CD14-positive monocyte (primary cell): Measurements from ENCODE around the gene CDK16. TPM values are rescaled to one million over a fixed set of nuclear protein-coding genes. Genes with fewer than 3 reads are reported as not detected.

Experiments used
- DNase-seq, 3 donors: peaks; one replicate each; pipeline ENCODE4 v3.0.0-alpha.2; 2011 to 2022
- H2AFZ ChIP-seq: 2 replicates; pipeline ENCODE4 v1.6.0; 2012; ENCODE audit warnings: mild to moderate bottlenecking, low read depth, low read length, inconsistent platforms; ENCODE audit not compliant: insufficient read depth, poor library complexity, severe bottlenecking
- H3K27ac ChIP-seq, 2 donors: 1 replicate in 1 of 2; 2 replicates in 1 of 2; pipeline ENCODE4 v1.5.1; 2012 to 2013; ENCODE audit warnings: low read length in 2 of 2, control low read depth in 1 of 2, inconsistent platforms in 1 of 2, low read depth in 1 of 2, mild to moderate bottlenecking in 1 of 2
- H3K27me3 ChIP-seq, 2 donors: one replicate each; pipeline versions ENCODE4 v1.6.0 to v1.6.1; 2011 to 2013; ENCODE audit warnings: low read length in 2 of 2; ENCODE audit not compliant: control insufficient read depth in 2 of 2, insufficient read depth in 2 of 2
- H3K36me3 ChIP-seq, 2 donors: replicated peaks in 1 of 2; 1 replicate in 1 of 2; 2 replicates in 1 of 2; pipeline versions ENCODE4 v1.5.1 to v1.6.1; 2012 to 2013; ENCODE audit warnings: low read length in 2 of 2, control low read depth in 1 of 2, inconsistent platforms in 1 of 2, mild to moderate bottlenecking in 1 of 2; ENCODE audit not compliant: insufficient read depth in 2 of 2, control insufficient read depth in 1 of 2
- H3K4me1 ChIP-seq, 2 donors: 1 replicate in 1 of 2; 2 replicates in 1 of 2; pipeline versions ENCODE4 v1.5.1 to v1.6.1; 2012 to 2013; ENCODE audit warnings: low read length in 2 of 2, control low read depth in 1 of 2, inconsistent platforms in 1 of 2, mild to moderate bottlenecking in 1 of 2, moderate library complexity in 1 of 2; ENCODE audit not compliant: insufficient read depth in 2 of 2, control insufficient read depth in 1 of 2
- H3K4me2 ChIP-seq: replicated peaks from 2 replicates; pipeline ENCODE3; 2012; ENCODE audit warnings: low read length, moderate library complexity, mild to moderate bottlenecking; ENCODE audit not compliant: poor library complexity, severe bottlenecking; ENCODE audit errors: extremely low read depth
- H3K4me3 ChIP-seq, 3 experiments: fragments of 200-600 bp in 1 of 3; sonication (generic) in 1 of 3; replicated peaks in 1 of 3; 1 replicate in 2 of 3; 2 replicates in 1 of 3; pipeline ENCODE4 v1.5.1; 2011 to 2013; ENCODE audit warnings: low read length in 3 of 3, mild to moderate bottlenecking in 3 of 3, control low read depth in 2 of 3, low read depth in 2 of 3, inconsistent platforms in 1 of 3, moderate library complexity in 1 of 3
- H3K79me2 ChIP-seq: 2 replicates; pipeline ENCODE4 v1.6.0; 2012; ENCODE audit warnings: mild to moderate bottlenecking, control low read depth, inconsistent platforms, low read length, moderate library complexity; ENCODE audit not compliant: insufficient read depth
- H3K9ac ChIP-seq: 2 replicates; pipeline ENCODE4 v1.6.0; 2017; ENCODE audit warnings: low read length, mild to moderate bottlenecking; ENCODE audit not compliant: insufficient read depth, poor library complexity, severe bottlenecking
- H3K9me3 ChIP-seq, 2 donors: replicated peaks in 1 of 2; 1 replicate in 1 of 2; 2 replicates in 1 of 2; pipeline versions ENCODE4 v1.5.1 to v1.6.1; 2012 to 2013; ENCODE audit warnings: low read length in 2 of 2, control low read depth in 1 of 2; ENCODE audit not compliant: control insufficient read depth in 1 of 2, insufficient read depth in 1 of 2
- H4K20me1 ChIP-seq: 2 replicates; pipeline ENCODE4 v1.6.0; 2012; ENCODE audit warnings: mild to moderate bottlenecking, low read length, control low read depth, moderate library complexity; ENCODE audit not compliant: insufficient read depth
- H3K27ac Mint-ChIP-seq, 7 donors: one replicate each; pipeline ENCODE4 v1.8.0; 2020; ENCODE audit warnings: mild to moderate bottlenecking in 7 of 7, mixed read lengths in 7 of 7, moderate library complexity in 6 of 7, inconsistent platforms in 2 of 7
- H3K27me3 Mint-ChIP-seq, 3 donors: one replicate each; pipeline ENCODE4 v1.8.0; 2021 to 2022; ENCODE audit warnings: low read depth in 3 of 3, mild to moderate bottlenecking in 3 of 3, mixed read lengths in 3 of 3, moderate library complexity in 3 of 3, inconsistent platforms in 1 of 3
- H3K36me3 Mint-ChIP-seq, 2 donors: one replicate each; pipeline ENCODE4 v1.8.0; 2020; ENCODE audit warnings: mixed read lengths in 2 of 2, inconsistent platforms in 1 of 2, mild to moderate bottlenecking in 1 of 2
- H3K4me1 Mint-ChIP-seq: one replicate; pipeline ENCODE4 v1.8.0; 2020; ENCODE audit warnings: mild to moderate bottlenecking, mixed read lengths
- H3K4me3 Mint-ChIP-seq, 2 donors: one replicate each; pipeline ENCODE4 v1.8.0; 2020; ENCODE audit warnings: mild to moderate bottlenecking in 2 of 2, mixed read lengths in 2 of 2, moderate library complexity in 1 of 2
- H3K9me3 Mint-ChIP-seq, 7 donors: one replicate each; pipeline ENCODE4 v1.8.0; 2020 to 2022; ENCODE audit warnings: mixed read lengths in 7 of 7, mild to moderate bottlenecking in 6 of 7, moderate library complexity in 6 of 7, inconsistent platforms in 2 of 7
- CTCF ChIP-seq: fragments of 200-600 bp; IDR thresholded peaks from one replicate; pipeline ENCODE4 v1.8.0; 2022; ENCODE audit warnings: antibody characterized with exemption, mild to moderate bottlenecking
- WGBS: methylation state at CpG from one replicate; pipeline ENCODE4 v1.1.5; 2013; ENCODE audit warnings: missing lambda C conversion rate; ENCODE audit not compliant: insufficient coverage; 5-methylcytosine and 5-hydroxymethylcytosine counted together
- intact Hi-C, 2 donors: fragments of 100-400 bp; cut with micrococcal nuclease; formaldehyde crosslinking; loops; one replicate each; pipeline versions ENCODE4 v1.15.0 to v1.15.1; 2023
- polyA plus RNA-seq, 3 donors: library from polyadenylated mRNA; depleted of rRNA in 1 of 3; unstranded in 2 of 3; stranded (reverse) in 1 of 3; fragments of 300-500 nt in 2 of 3; fragments of >200 nt in 1 of 3; fragmentation: Illumina TruSeq in 2 of 3; gene quantifications; 1 replicate in 2 of 3; 2 replicates in 1 of 3; pipeline ENCODE4 v1.2.3, GENCODE V29; 2012 to 2021

CDK16 gene
- polyA plus RNA-seq, 3 donors: 7.3 to 97.4 (median 14.1) TPM

GRCh38 chrX:47182106-47182700 is 36.3 kb upstream of the CDK16 start:
- Histone ChIP-seq H2AFZ (no peak overlapping the region), H3K9ac (no peak overlapping the region), H3K9me3 (no peaks in the 10 kb centered on the region), H3K4me1 (no peaks in the 10 kb centered on the region), H3K27ac (no peak overlapping the region), H3K79me2 (no peaks in the 10 kb centered on the region), H4K20me1 (peaks cover 4% of the 10 kb centered on the region), H3K4me2 (no peak overlapping the region), H3K4me3 (no peak overlapping the region), H3K27me3 (no peaks in the 10 kb centered on the region), H3K36me3 (peaks cover 66 to 90% of the 10 kb centered on the region in 2 donors)
- intact Hi-C loops: no loop called here
- peaks cover 64 to 83% of the 10 kb centered on the region in 2 donors for H3K36me3 Mint-ChIP-seq
- no peak for TF ChIP-seq CTCF
- no peak overlapping the region for H3K27ac Mint-ChIP-seq
- peaks cover 0 to 43% (median 0%) of the 10 kb centered on the region in 3 donors for H3K27me3 Mint-ChIP-seq
- H3K9me3 Mint-ChIP-seq: peaks cover 0 to 4% (median 0%) of the 10 kb centered on the region in 7 donors
- no peak for DNase-seq
- no peak overlapping the region for H3K4me3 Mint-ChIP-seq
- H3K4me1 Mint-ChIP-seq: no peaks in the 10 kb centered on the region
- WGBS: 100% methylated on average over 1 of the region's 9 CpGs

- Histone ChIP-seq H3K9ac (no peak overlapping the region), H3K36me3 (peaks cover 48 to 69% of the 10 kb centered on the region in 2 donors), H4K20me1 (peaks cover 4% of the 10 kb centered on the region), H3K4me3 (no peak overlapping the region), H3K27ac (no peak overlapping the region), H2AFZ (no peak overlapping the region), H3K9me3 (no peaks in the 10 kb centered on the region), H3K4me2 (no peak overlapping the region), H3K4me1 (no peaks in the 10 kb centered on the region), H3K79me2 (no peaks in the 10 kb centered on the region), H3K27me3 (no peaks in the 10 kb centered on the region)
- no peak for DNase-seq
- no peak for TF ChIP-seq CTCF
- H3K4me3 Mint-ChIP-seq: no peak overlapping the region
- peaks cover 0 to 3% (median 0%) of the 10 kb centered on the region in 7 donors for H3K9me3 Mint-ChIP-seq
- peaks cover 0 to 37% (median 3%) of the 10 kb centered on the region in 3 donors for H3K27me3 Mint-ChIP-seq
- H3K4me1 Mint-ChIP-seq: no peaks in the 10 kb centered on the region
- peaks cover 47 to 60% of the 10 kb centered on the region in 2 donors for H3K36me3 Mint-ChIP-seq
- 83% methylated on average over 1 of the region's 4 CpGs for WGBS
- intact Hi-C loops: no loop called here
- H3K27ac Mint-ChIP-seq: peak overlapping the region in 1 of 7 donors; percentile 32
These were observed 34.0 kb upstream of the CDK16 start for GRCh38 chrX:47184486-47184885.
